Measurements from ENCODE around the gene ARPC5L.

DNA sequence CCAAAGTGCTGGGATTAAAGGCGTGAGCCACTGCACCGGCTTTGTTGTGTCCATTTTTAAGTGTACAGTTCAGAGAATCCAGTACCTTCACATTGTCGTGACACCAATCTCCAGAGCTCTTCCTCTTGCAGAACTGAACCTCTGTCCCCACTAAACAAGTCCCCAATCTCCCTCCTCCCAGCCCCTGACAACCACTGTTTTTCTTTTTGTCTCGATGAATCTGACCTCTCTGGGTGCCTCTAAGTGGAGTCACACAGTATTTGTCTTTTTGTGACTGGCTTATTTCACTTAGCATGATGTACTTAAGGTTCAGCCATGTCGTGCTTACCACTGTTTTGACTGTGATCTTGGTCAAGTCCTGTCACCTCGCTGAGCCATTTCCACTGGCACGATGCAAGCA, 7.1 kb upstream of the ARPC5L start:
- no peak for TF ChIP-seq POLR2A (IDR thresholded peaks at IDR 0.05)
- TF ChIP-seq, protein P1, sequence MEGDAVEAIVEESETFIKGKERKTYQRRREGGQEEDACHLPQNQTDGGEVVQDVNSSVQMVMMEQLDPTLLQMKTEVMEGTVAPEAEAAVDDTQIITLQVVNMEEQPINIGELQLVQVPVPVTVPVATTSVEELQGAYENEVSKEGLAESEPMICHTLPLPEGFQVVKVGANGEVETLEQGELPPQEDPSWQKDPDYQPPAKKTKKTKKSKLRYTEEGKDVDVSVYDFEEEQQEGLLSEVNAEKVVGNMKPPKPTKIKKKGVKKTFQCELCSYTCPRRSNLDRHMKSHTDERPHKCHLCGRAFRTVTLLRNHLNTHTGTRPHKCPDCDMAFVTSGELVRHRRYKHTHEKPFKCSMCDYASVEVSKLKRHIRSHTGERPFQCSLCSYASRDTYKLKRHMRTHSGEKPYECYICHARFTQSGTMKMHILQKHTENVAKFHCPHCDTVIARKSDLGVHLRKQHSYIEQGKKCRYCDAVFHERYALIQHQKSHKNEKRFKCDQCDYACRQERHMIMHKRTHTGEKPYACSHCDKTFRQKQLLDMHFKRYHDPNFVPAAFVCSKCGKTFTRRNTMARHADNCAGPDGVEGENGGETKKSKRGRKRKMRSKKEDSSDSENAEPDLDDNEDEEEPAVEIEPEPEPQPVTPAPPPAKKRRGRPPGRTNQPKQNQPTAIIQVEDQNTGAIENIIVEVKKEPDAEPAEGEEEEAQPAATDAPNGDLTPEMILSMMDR (IDR thresholded peaks at IDR 0.05), result no peak
